Dermis microvascular lymphatic vessel endothelial cell (primary cell): ENCODE results near the gene VPS13D. TPM values are rescaled to one million over a fixed set of nuclear protein-coding genes. Genes with fewer than 3 reads are reported as not detected.

ENCODE experiments used
- DNase-seq, 2 donors: peaks; one replicate each; pipeline versions ENCODE4 v3.0.0 to v3.0.0-alpha.2; 2010; ENCODE audit warnings: low read depth in 2 of 2
- total RNA-seq: library from RNA; depleted of rRNA; stranded (reverse); fragments of >200 nt; gene quantifications from 2 replicates; pipeline ENCODE4 v1.2.1, GENCODE V29; 2014

Gene VPS13D
- total RNA-seq, 1 donor from 2014 or later = 22.9 TPM

GRCh38 chr1:12333036-12333785 lies 103.4 kb downstream of the VPS13D start:
- no peak for DNase-seq

DNA sequence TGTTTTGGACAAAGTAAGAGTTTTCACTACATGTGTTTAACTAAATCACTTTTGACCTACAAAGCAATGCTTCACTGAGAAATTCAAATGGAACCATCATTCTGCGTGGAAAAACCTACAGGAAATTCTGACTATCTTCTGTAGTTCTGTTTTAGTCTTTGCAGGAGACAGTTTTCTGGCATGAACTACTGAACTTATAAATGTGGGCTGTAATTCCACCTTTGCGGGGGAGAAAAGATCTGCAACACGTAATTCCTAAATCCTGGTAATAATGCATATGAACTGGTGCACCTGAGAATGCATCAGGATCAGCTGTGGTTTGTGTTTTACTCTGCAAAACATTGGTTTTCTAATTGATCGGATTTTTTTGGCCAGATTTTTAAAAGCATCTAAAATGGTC lies 106.0 kb downstream of the VPS13D start:
- DNase-seq = no peak

DNA sequence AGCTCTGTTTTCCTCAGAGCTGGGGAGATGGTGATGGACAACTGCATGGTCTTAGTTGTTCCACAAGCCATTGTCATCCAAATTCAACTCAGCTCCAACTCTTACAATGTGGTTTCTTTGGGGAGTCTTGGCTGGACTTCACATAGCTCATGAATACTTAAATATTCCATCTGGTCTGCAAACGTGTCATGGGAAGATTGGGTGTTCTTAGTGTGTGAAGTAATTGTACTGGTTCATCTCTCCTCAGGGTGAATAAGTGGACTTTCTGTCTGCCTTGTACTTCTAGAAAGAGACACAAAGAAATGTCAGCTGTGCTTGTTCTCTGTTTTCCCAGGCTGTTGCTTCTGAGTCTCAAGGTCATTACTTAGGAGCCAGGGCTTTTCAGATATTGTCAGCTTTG lies 106.6 kb downstream of the VPS13D start:
- no peak for DNase-seq

GRCh38 chr1:12338017-12338416 lies 108.2 kb downstream of the VPS13D start:
- no peak for DNase-seq

DNA sequence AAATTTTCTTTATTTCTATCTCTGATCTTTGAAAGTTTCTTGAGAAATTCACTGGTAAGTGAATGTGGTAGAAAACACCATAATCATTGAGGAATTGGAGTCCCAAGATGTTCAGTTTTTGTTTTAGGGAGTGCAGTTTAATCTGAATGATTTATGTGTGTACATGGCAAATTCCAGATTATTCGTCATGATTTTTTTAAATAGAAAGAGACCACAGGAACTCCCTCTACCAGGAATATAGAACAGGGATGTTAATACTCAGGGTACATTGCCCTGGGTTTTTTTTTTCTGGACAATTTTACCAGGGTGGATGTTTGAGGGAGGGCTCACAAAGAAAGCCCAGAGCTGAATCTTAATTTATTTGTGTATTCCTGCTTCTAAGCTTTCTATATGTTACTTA lies 109.0 kb downstream of the VPS13D start:
- DNase-seq = no peak

DNA sequence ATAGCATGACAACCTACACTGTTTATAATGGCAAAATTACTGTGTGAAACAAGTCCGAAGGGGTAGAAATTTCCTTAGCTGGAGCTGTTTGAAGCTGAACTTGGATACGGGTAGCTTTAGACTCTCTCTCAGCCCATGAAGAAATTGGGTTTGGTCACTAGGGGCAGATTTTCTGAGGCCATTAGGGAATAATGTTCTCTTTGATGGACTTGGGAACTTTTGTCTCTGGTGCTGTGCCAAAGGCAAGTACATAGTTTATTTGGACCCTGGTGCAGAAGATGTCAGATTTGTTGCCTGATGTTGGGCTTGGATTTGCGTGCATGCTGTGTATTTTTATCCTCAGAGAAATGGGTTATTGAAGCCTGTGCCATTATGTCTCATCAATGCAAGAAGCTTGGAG lies 109.6 kb downstream of the VPS13D start:
- no peak for DNase-seq

GRCh38 chr1:12339811-12340543 lies 110.1 kb downstream of the VPS13D start:
- DNase-seq = no peak

DNA sequence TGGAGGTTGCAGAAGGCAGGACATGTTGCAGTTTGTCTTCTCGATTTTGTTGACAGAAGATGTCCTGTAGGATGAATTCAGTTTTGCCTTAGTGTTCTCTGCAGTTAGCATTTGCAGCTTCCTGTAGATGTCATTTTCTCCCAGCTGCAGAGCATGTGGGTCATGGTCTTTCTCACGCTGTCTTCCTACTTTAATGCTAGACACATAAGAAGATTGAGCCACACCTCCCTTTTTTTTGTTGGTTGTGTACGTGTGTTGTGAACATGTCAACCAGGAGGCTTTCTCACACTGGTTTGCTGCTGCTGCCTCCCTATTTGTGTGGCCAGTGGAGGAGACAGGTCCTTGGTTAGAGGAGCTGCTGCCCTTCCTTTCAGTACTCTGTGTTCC lies 110.7 kb downstream of the VPS13D start:
- no peak for DNase-seq

GRCh38 chr1:12341667-12342066 lies 111.8 kb downstream of the VPS13D start:
- no peak for DNase-seq

GRCh38 chr1:12342401-12343003 lies 112.7 kb downstream of the VPS13D start:
- no peak for DNase-seq

- DNase-seq = no peak
Measured at GRCh38 chr1:12343823-12344487, 114.1 kb downstream of the VPS13D start.

DNA sequence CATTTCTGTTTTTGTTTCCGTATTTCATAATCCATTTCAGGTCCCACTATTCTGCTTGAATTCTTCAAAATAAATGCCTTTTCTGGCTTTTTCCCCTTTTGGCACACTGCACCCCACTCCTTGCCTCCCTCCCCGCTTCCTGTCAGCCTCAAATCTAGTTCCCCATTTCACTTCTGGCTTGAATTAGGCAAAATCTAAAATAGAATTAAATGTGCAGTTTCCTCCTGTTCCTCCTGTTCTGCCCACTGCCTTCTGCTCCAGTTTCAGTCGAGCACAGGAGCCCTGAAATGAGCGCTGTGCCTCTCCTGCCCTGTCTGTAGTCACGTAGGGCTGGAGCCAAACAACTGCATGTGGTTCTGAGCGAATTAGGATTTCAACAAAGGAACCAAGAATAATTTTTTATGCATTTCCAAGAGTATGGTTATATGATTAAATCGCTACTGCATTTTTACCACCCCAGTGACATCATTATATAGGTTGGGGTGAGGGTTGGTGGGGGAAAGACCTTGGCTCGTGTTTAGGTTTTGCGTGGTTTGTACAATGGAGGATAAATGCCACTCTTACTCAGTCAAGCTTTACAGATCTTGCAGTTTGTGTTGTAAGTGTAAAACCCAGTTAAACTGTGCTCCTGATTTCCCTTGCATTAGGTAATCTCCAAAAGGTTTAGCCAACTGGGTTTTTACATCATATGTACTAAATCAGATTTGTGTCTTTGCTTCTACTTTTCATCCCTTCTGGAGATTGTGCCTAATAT lies 114.9 kb downstream of the VPS13D start:
- DNase-seq = peak in 1 of 2 donors; percentile 3

GRCh38 chr1:12345350-12346217 lies 115.8 kb downstream of the VPS13D start:
- peak in 1 of 2 donors; percentile 34 for DNase-seq

GRCh38 chr1:12346483-12347151 lies 116.8 kb downstream of the VPS13D start:
- DNase-seq = no peak

GRCh38 chr1:12348113-12348512 lies 118.3 kb downstream of the VPS13D start:
- no peak for DNase-seq

DNA sequence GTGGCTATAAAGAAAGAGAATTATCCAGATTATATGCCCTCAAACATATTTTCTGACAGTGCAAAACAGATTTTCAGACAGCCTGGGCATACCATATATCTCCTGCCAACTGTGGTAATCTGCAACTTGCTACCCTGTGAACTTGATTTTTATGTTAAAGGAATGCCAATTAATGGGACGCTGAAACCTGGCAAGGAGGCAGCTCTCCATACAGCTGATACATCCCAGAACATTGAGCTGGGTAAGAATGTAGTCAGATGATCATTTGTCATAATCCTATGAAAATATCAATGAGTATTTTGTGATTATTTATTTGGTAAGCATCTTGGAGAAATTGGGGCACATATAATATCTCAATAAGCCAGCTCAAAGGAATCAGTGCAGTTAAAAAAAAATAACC lies 124.2 kb downstream of the VPS13D start:
- no peak for DNase-seq

- no peak for DNase-seq
Measured at GRCh38 chr1:12356004-12356890, 126.4 kb downstream of the VPS13D start.

DNA sequence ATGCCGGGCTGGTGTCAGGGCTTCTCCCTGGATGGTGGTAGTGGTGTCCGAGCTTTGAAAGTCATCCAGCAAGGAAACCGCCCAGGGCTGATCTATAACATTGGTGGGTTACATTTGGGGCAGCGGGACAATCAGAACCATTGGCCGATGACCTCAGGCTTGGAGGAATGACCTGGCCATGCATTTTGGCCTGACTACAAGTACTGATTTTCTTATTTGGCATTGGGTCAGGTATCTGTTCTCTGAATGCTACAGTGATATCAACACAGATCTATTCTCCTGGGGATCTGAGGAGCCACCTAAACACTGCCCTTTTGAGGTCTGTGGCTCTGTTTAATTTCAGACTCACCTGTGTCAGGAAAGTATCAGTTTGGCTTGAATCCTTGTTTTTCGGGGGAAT lies 128.7 kb downstream of the VPS13D start:
- no peak for DNase-seq
